ENCODE data around the gene OR5K4.

GRCh38 chr3:98339031-98339430 lies 14.6 kb upstream of the OR5K4 start:
- TF ChIP-seq EP300 (conservative IDR thresholded peaks at IDR 0.05; ENCODE audit: poor library complexity, severe bottlenecking) (no peak), POLR2AphosphoS5 (IDR thresholded peaks at IDR 0.05) (no peak)
- TF ChIP-seq, protein P1, sequence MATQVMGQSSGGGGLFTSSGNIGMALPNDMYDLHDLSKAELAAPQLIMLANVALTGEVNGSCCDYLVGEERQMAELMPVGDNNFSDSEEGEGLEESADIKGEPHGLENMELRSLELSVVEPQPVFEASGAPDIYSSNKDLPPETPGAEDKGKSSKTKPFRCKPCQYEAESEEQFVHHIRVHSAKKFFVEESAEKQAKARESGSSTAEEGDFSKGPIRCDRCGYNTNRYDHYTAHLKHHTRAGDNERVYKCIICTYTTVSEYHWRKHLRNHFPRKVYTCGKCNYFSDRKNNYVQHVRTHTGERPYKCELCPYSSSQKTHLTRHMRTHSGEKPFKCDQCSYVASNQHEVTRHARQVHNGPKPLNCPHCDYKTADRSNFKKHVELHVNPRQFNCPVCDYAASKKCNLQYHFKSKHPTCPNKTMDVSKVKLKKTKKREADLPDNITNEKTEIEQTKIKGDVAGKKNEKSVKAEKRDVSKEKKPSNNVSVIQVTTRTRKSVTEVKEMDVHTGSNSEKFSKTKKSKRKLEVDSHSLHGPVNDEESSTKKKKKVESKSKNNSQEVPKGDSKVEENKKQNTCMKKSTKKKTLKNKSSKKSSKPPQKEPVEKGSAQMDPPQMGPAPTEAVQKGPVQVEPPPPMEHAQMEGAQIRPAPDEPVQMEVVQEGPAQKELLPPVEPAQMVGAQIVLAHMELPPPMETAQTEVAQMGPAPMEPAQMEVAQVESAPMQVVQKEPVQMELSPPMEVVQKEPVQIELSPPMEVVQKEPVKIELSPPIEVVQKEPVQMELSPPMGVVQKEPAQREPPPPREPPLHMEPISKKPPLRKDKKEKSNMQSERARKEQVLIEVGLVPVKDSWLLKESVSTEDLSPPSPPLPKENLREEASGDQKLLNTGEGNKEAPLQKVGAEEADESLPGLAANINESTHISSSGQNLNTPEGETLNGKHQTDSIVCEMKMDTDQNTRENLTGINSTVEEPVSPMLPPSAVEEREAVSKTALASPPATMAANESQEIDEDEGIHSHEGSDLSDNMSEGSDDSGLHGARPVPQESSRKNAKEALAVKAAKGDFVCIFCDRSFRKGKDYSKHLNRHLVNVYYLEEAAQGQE (IDR thresholded peaks at IDR 0.05; ENCODE audit: borderline replicate concordance) = no peak
